ENCODE results near the gene ELOVL1. TPM values are rescaled to one million over a fixed set of nuclear protein-coding genes. Genes with fewer than 3 reads are reported as not detected.

The ELOVL1 gene
- total RNA-seq, 2 donors from 2014 or later, result 24.4 to 28.3 TPM

DNA sequence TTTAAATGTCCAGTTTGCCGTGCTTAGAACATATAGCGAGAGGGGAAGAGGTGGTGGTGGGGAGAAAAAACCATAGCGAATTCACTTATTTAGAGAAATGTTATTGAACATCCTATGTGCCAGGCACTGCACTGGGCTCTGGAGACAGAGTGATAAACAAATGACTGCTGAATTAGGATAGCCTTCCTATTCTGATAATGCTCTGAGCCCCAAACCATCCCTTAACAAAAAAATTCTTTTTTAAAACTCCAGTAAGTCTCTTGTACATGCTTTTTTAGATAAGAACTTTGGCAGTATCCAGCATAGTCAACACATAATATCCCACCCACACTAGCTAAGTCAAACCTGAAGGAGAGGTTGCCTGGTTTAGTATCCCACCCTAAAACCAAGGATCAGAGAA is 30.4 kb upstream of the ELOVL1 start:
- Mint-ChIP-seq H3K4me1 (peaks cover 8% of the 10 kb centered on the region), H3K27me3 (ENCODE audit: insufficient read depth) (no peaks in the 10 kb centered on the region), H3K36me3 (ENCODE audit: low read depth) (peaks cover 21% of the 10 kb centered on the region), H3K27ac (no peak overlapping the region), H3K9me3 (no peaks in the 10 kb centered on the region), H3K4me3 (no peak overlapping the region)
- TF ChIP-seq, protein P1, sequence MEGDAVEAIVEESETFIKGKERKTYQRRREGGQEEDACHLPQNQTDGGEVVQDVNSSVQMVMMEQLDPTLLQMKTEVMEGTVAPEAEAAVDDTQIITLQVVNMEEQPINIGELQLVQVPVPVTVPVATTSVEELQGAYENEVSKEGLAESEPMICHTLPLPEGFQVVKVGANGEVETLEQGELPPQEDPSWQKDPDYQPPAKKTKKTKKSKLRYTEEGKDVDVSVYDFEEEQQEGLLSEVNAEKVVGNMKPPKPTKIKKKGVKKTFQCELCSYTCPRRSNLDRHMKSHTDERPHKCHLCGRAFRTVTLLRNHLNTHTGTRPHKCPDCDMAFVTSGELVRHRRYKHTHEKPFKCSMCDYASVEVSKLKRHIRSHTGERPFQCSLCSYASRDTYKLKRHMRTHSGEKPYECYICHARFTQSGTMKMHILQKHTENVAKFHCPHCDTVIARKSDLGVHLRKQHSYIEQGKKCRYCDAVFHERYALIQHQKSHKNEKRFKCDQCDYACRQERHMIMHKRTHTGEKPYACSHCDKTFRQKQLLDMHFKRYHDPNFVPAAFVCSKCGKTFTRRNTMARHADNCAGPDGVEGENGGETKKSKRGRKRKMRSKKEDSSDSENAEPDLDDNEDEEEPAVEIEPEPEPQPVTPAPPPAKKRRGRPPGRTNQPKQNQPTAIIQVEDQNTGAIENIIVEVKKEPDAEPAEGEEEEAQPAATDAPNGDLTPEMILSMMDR (conservative IDR thresholded peaks at IDR 0.05), result no peak
- Histone ChIP-seq H3K27ac (ENCODE audit: low read depth, low read length) (no peak overlapping the region), H3K36me3 (ENCODE audit: control insufficient read depth, insufficient read depth, low read length) (peaks cover 20% of the 10 kb centered on the region), H3K9me3 (ENCODE audit: control insufficient read depth, low read length) (no peaks in the 10 kb centered on the region), H3K27me3 (ENCODE audit: control insufficient read depth, insufficient read depth, low read length, poor library complexity, severe bottlenecking) (no peaks in the 10 kb centered on the region), H3K4me1 (ENCODE audit: control insufficient read depth, insufficient read depth, low read length) (peaks cover 5% of the 10 kb centered on the region), H3K9ac (ENCODE audit: extremely low read depth, low read length, poor library complexity, severe bottlenecking) (no peak overlapping the region), H3K4me3 (ENCODE audit: low read length) (no peak overlapping the region)
- no peak for DNase-seq
- WGBS, 2 experiments (ENCODE audit: insufficient coverage in 1 of 2, insufficient read length in 1 of 2), result 96 to 97% methylated on average over 3 of the region's 3 CpGs

DNA sequence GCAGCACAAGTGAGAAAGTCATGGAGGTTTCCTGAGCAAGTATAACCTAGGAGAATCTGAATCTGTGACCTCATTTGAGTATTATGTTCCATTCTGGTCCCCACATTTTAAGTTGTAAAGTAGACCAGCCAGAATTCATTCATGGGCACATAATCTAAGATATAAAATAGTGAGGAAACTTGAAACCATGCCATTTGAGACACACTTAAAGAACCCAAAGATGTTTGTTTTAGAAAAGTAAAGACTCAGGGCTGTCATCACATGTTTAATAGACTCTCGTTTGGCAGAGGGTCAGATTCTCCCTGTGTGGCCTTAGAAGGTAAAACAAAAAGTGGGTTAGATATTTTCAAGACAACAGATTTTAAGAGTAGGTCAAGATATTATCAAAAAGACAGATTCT is 28.2 kb upstream of the ELOVL1 start:
- no peaks in the 10 kb centered on the region for H3K4me1 ChIP-seq (ENCODE audit: control insufficient read depth, insufficient read depth, low read length)
- no peak overlapping the region for H3K9ac ChIP-seq (ENCODE audit: extremely low read depth, low read length, poor library complexity, severe bottlenecking)
- no peak overlapping the region for H3K27ac ChIP-seq (ENCODE audit: low read depth, low read length)
- no peaks in the 10 kb centered on the region for H3K27me3 ChIP-seq (ENCODE audit: control insufficient read depth, insufficient read depth, low read length, poor library complexity, severe bottlenecking)
- no peak for DNase-seq
- 92 to 100% methylated on average over 1 of the region's 1 CpG for WGBS, 2 experiments (ENCODE audit: insufficient coverage in 1 of 2, insufficient read length in 1 of 2)
- peaks cover 17% of the 10 kb centered on the region for H3K36me3 ChIP-seq (ENCODE audit: control insufficient read depth, insufficient read depth, low read length)
- no peak overlapping the region for H3K4me3 ChIP-seq (ENCODE audit: low read length)
- Mint-ChIP-seq H3K27me3 (ENCODE audit: insufficient read depth) (no peaks in the 10 kb centered on the region), H3K36me3 (ENCODE audit: low read depth) (peaks cover 20% of the 10 kb centered on the region), H3K9me3 (no peaks in the 10 kb centered on the region), H3K4me3 (no peak overlapping the region), H3K4me1 (no peaks in the 10 kb centered on the region), H3K27ac (no peak overlapping the region)
- TF ChIP-seq, protein P1 (conservative IDR thresholded peaks at IDR 0.05), result no peak
- no peaks in the 10 kb centered on the region for H3K9me3 ChIP-seq (ENCODE audit: control insufficient read depth, low read length)

DNA sequence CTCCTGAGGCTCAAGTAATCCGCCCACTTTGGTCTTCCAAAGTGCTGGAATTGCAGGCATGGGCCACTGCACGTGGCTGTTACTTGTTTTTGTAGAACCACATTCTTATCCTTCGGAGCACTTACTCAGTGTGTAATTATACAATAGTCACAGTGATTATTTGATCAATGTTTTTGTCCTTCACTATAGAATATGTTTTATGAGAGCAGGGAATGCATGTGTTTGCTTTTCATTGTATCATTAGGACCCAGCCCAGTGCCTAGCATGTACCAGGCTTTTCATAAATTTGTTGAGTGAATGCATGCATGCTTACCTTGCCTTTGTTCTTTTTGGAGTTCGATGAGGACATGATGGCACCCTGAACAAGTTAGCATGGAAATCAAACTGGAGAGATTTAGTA is 27.7 kb upstream of the ELOVL1 start:
- H3K27ac Mint-ChIP-seq, result no peak overlapping the region
- WGBS, 2 experiments (ENCODE audit: insufficient coverage in 1 of 2, insufficient read length in 1 of 2), result 92 to 93% methylated on average over 2 to 4 of the region's 4 CpGs
- no peak overlapping the region for H3K4me3 Mint-ChIP-seq

More for the DNA sequence above, 27.7 kb upstream of the ELOVL1 start:
- peaks cover 20% of the 10 kb centered on the region for H3K36me3 Mint-ChIP-seq (ENCODE audit: low read depth)
- peaks cover 1% of the 10 kb centered on the region for H3K4me1 Mint-ChIP-seq
- H3K9me3 Mint-ChIP-seq, result no peaks in the 10 kb centered on the region
- TF ChIP-seq, protein P1 (conservative IDR thresholded peaks at IDR 0.05), result no peak
- Histone ChIP-seq H3K27ac (ENCODE audit: low read depth, low read length) (no peak overlapping the region), H3K4me1 (ENCODE audit: control insufficient read depth, insufficient read depth, low read length) (no peaks in the 10 kb centered on the region), H3K9ac (ENCODE audit: extremely low read depth, low read length, poor library complexity, severe bottlenecking) (no peak overlapping the region), H3K27me3 (ENCODE audit: control insufficient read depth, insufficient read depth, low read length, poor library complexity, severe bottlenecking) (no peaks in the 10 kb centered on the region), H3K9me3 (ENCODE audit: control insufficient read depth, low read length) (no peaks in the 10 kb centered on the region), H3K4me3 (ENCODE audit: low read length) (no peak overlapping the region), H3K36me3 (ENCODE audit: control insufficient read depth, insufficient read depth, low read length) (peaks cover 17% of the 10 kb centered on the region)
- no peaks in the 10 kb centered on the region for H3K27me3 Mint-ChIP-seq (ENCODE audit: insufficient read depth)
- no peak for DNase-seq

Data from endodermal cell (in vitro differentiated cells).